GM21515 (cell line): ENCODE measurements around the gene CDS2.

Source experiments
- ATAC-seq: cut with Tn5 transposase; IDR thresholded peaks from one replicate; pipeline ENCODE4 v1.9.1; 2021; ENCODE audit not compliant: unreplicated experiment

The CDS2 gene

GRCh38 chr20:5118220-5119142, 8.3 kb upstream of the CDS2 start:
- no peak for ATAC-seq

- no peak for ATAC-seq
These were observed 7.7 kb upstream of the CDS2 start for GRCh38 chr20:5119143-5119434.

GRCh38 chr20:5119435-5120184, 7.2 kb upstream of the CDS2 start, which contains the start of gene PCNA:
Gene PCNA (minus strand): TSS chr20:5119958. CDS start chr20:5119798, 160 bp downstream.
- peak; percentile 91 for ATAC-seq

- no peak for ATAC-seq
These were observed 6.7 kb upstream of the CDS2 start for GRCh38 chr20:5120185-5120476.

GRCh38 chr20:5122873-5123260, 3.9 kb upstream of the CDS2 start:
- ATAC-seq = no peak

- peak; percentile 31 for ATAC-seq
These were observed 523 bp downstream of the CDS2 start for GRCh38 chr20:5127204-5127858.

GRCh38 chr20:5127859-5128424, 1.1 kb downstream of the CDS2 start:
- ATAC-seq = no peak

GRCh38 chr20:5128886-5129285, 2.1 kb downstream of the CDS2 start:
- no peak for ATAC-seq

GRCh38 chr20:5131502-5131901, 4.7 kb downstream of the CDS2 start:
- ATAC-seq = no peak

- no peak for ATAC-seq
These were observed 7.2 kb downstream of the CDS2 start for GRCh38 chr20:5133998-5134397.

GRCh38 chr20:5135363-5136012, 8.7 kb downstream of the CDS2 start:
- no peak for ATAC-seq

- no peak for ATAC-seq
These were observed 9.3 kb downstream of the CDS2 start for GRCh38 chr20:5136096-5136495.

- ATAC-seq = no peak
These were observed 13.4 kb downstream of the CDS2 start for GRCh38 chr20:5140195-5140594.

- no peak for ATAC-seq
These were observed 14.8 kb downstream of the CDS2 start for GRCh38 chr20:5141615-5142014.

- no peak for ATAC-seq
These were observed 17.0 kb downstream of the CDS2 start for GRCh38 chr20:5143851-5144250.

- ATAC-seq = no peak
These were observed 18.7 kb downstream of the CDS2 start for GRCh38 chr20:5145365-5146098.

- no peak for ATAC-seq
These were observed 19.4 kb downstream of the CDS2 start for GRCh38 chr20:5146099-5146668.

GRCh38 chr20:5146871-5147592, 20.2 kb downstream of the CDS2 start:
- ATAC-seq = no peak

GRCh38 chr20:5148581-5148980, 21.8 kb downstream of the CDS2 start:
- ATAC-seq = no peak

- ATAC-seq = no peak
These were observed 23.1 kb downstream of the CDS2 start for GRCh38 chr20:5149892-5150225.
